HEK293 (cell line): ENCODE results near the gene MLPH.

ENCODE experiments used
- CTCF ChIA-PET: fragments of 350-600 bp; formaldehyde crosslinking; extraction: SDS; loops from one replicate; lab custom pipeline; 2021; ENCODE audit warnings: antibody characterized with exemption; lab: Yijun Ruan, JAX
- POLR2A ChIA-PET: fragments of 300-600 bp; formaldehyde crosslinking; extraction: SDS; loops from one replicate; lab custom pipeline; 2020; ENCODE audit warnings: antibody characterized with exemption, inconsistent platforms; lab: Yijun Ruan, JAX
- H3K27ac ChIP-seq: fragments of 200-500 bp; sonication (Bioruptor generic); 2 replicates; pipeline ENCODE4 v1.5.1; 2014; ENCODE audit warnings: low read depth, low read length, control low read depth, inconsistent platforms; ENCODE audit errors: extremely low read depth
- H3K36me3 ChIP-seq, 2 experiments: fragments of 200-500 bp in 1 of 2; sonication (Bioruptor generic) in 1 of 2; 1 replicate in 1 of 2; 2 replicates in 1 of 2; pipeline ENCODE4 v1.5.1; 2014 to 2017; ENCODE audit warnings: inconsistent platforms in 2 of 2, low read length in 2 of 2; ENCODE audit not compliant: control insufficient read depth in 2 of 2, insufficient read depth in 1 of 2
- H3K4me1 ChIP-seq: fragments of 200-500 bp; sonication (Bioruptor generic); 2 replicates; pipeline ENCODE4 v1.5.1; 2014; ENCODE audit warnings: mild to moderate bottlenecking, low read length, inconsistent platforms; ENCODE audit not compliant: control insufficient read depth, insufficient read depth
- H3K4me3 ChIP-seq: 2 replicates; pipeline ENCODE4 v1.5.1; 2011; ENCODE audit warnings: low read depth, mild to moderate bottlenecking, control low read depth, low read length, moderate library complexity
- H3K9me3 ChIP-seq: fragments of 200-500 bp; sonication (Bioruptor generic); 2 replicates; pipeline ENCODE4 v1.5.1; 2014; ENCODE audit warnings: low read depth, low read length, inconsistent platforms; ENCODE audit not compliant: control insufficient read depth, insufficient read depth
- BCL6B ChIP-seq: fragments of 450-650 bp; formaldehyde crosslinking; IDR thresholded peaks from 2 replicates; pipeline ENCODE4 v1.5.1; 2017; ENCODE audit warnings: missing biosample characterization, missing genetic modification characterization
- PATZ1 ChIP-seq: fragments of 450-650 bp; formaldehyde crosslinking; IDR thresholded peaks from 2 replicates; pipeline ENCODE4 v1.5.1; 2016; ENCODE audit warnings: missing biosample characterization, missing genetic modification characterization
- PRDM6 ChIP-seq: fragments of 450-650 bp; formaldehyde crosslinking; IDR thresholded peaks from 2 replicates; pipeline ENCODE4 v1.5.1; 2017; ENCODE audit warnings: missing biosample characterization, missing genetic modification characterization
- ZEB2 ChIP-seq: fragments of 450-650 bp; formaldehyde crosslinking; IDR thresholded peaks from 2 replicates; pipeline ENCODE4 v1.5.1; 2016; ENCODE audit warnings: missing biosample characterization, missing genetic modification characterization
- ZNF146 ChIP-seq: fragments of 450-650 bp; formaldehyde crosslinking; IDR thresholded peaks from 2 replicates; pipeline ENCODE4 v1.5.1; 2016; ENCODE audit warnings: missing biosample characterization, missing genetic modification characterization
- ZNF16 ChIP-seq: fragments of 450-650 bp; formaldehyde crosslinking; IDR thresholded peaks from 2 replicates; pipeline ENCODE4 v1.5.1; 2016; ENCODE audit warnings: low read depth, missing biosample characterization, missing genetic modification characterization
- ZNF202 ChIP-seq: fragments of 450-650 bp; formaldehyde crosslinking; IDR thresholded peaks from 2 replicates; pipeline ENCODE4 v1.5.1; 2016; ENCODE audit warnings: missing biosample characterization, missing genetic modification characterization, borderline replicate concordance
- ZNF221 ChIP-seq: fragments of 450-650 bp; formaldehyde crosslinking; IDR thresholded peaks from 2 replicates; pipeline ENCODE4 v1.5.1; 2017; ENCODE audit warnings: missing biosample characterization, missing genetic modification characterization, borderline replicate concordance
- ZNF362 ChIP-seq: fragments of 450-650 bp; formaldehyde crosslinking; IDR thresholded peaks from 2 replicates; pipeline ENCODE4 v1.5.1; 2016; ENCODE audit warnings: missing biosample characterization, missing genetic modification characterization
- ZNF391 ChIP-seq: fragments of 450-650 bp; formaldehyde crosslinking; IDR thresholded peaks from 2 replicates; pipeline ENCODE4 v1.5.1; 2016; ENCODE audit warnings: low read depth, missing biosample characterization, missing genetic modification characterization, borderline replicate concordance
- ZNF501 ChIP-seq: fragments of 450-650 bp; formaldehyde crosslinking; IDR thresholded peaks from 2 replicates; pipeline ENCODE4 v1.5.1; 2016; ENCODE audit warnings: missing biosample characterization, missing genetic modification characterization
- ZNF513 ChIP-seq: fragments of 450-650 bp; IDR thresholded peaks from 2 replicates; pipeline ENCODE4 v1.5.1; 2018; ENCODE audit warnings: missing biosample characterization, missing genetic modification characterization
- ZNF544 ChIP-seq: fragments of 450-650 bp; formaldehyde crosslinking; IDR thresholded peaks from 2 replicates; pipeline ENCODE4 v1.5.0; 2017; ENCODE audit warnings: missing biosample characterization, missing genetic modification characterization
- ZNF580 ChIP-seq: fragments of 450-650 bp; formaldehyde crosslinking; IDR thresholded peaks from 2 replicates; pipeline ENCODE4 v1.5.1; 2016; ENCODE audit warnings: missing biosample characterization, missing genetic modification characterization
- ZNF621 ChIP-seq: fragments of 450-650 bp; formaldehyde crosslinking; IDR thresholded peaks from 2 replicates; pipeline ENCODE4 v1.5.1; 2017; ENCODE audit warnings: missing biosample characterization, missing genetic modification characterization
- ZNF629 ChIP-seq: fragments of 450-650 bp; formaldehyde crosslinking; IDR thresholded peaks from 2 replicates; pipeline ENCODE4 v1.5.1; 2017; ENCODE audit warnings: missing biosample characterization, missing genetic modification characterization
- ZNF664 ChIP-seq: fragments of 450-650 bp; formaldehyde crosslinking; IDR thresholded peaks from 2 replicates; pipeline ENCODE4 v1.5.1; 2016; ENCODE audit warnings: missing biosample characterization, missing genetic modification characterization
- ZNF777 ChIP-seq: fragments of 450-650 bp; formaldehyde crosslinking; IDR thresholded peaks from 2 replicates; pipeline ENCODE4 v1.5.1; 2017; ENCODE audit warnings: missing biosample characterization, missing genetic modification characterization, borderline replicate concordance
- ZNF837 ChIP-seq: fragments of 450-650 bp; formaldehyde crosslinking; IDR thresholded peaks from 2 replicates; pipeline ENCODE4 v1.5.1; 2016; ENCODE audit warnings: missing biosample characterization, missing genetic modification characterization
- TF ChIP-seq, protein P1 (sequence below): fragments of 450-650 bp; formaldehyde crosslinking; IDR thresholded peaks from 2 replicates; pipeline ENCODE4 v1.5.1; 2016; ENCODE audit warnings: missing biosample characterization, missing genetic modification characterization
- TF ChIP-seq, protein P2 (sequence below): fragments of 450-650 bp; formaldehyde crosslinking; IDR thresholded peaks from 2 replicates; pipeline ENCODE4 v1.5.1; 2016; ENCODE audit warnings: missing biosample characterization, missing genetic modification characterization

Gene MLPH

GRCh38 chr2:237524631-237525030 is 37.6 kb downstream of the MLPH start (continued):
- TF ChIP-seq ZNF777 (tag by site-specific recombination), result no peak
- TF ChIP-seq PRDM6 (tag by site-specific recombination), result no peak
- no peak for TF ChIP-seq ZNF664
- no peak for TF ChIP-seq ZEB2 (tag by site-specific recombination)
- TF ChIP-seq ZNF837, result no peak
- TF ChIP-seq ZNF221 (tag by site-specific recombination), result no peak
- no peak for TF ChIP-seq BCL6B (tag by site-specific recombination)
- no peak for TF ChIP-seq ZNF362
- TF ChIP-seq ZNF580 (tag by site-specific recombination), result no peak

- no peak overlapping the region for H3K27ac ChIP-seq
- POLR2A ChIA-PET, result no interaction called here
Observed at GRCh38 chr2:237525559-237526157, 38.6 kb downstream of the MLPH start.

DNA sequence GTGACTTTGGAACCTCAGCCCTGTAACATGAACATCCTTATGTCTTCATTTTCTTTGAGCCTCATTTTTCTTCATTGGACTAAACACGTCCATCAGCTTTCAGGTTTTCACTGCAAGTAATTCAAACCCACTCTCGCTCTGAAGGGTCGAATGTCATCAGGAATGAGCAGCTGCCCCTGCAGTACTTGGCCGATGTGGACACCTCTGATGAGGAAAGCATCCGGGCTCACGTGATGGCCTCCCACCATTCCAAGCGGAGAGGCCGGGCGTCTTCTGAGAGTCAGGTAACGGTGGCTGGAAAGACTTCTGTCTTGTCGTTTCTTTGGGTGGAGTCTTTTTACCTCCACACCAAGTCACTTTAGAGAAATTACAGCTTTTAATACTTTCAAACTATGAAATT is 40.2 kb downstream of the MLPH start:
- H3K4me1 ChIP-seq, result no peaks in the 10 kb centered on the region
- H3K4me3 ChIP-seq, result no peak overlapping the region
- ChIA-PET CTCF (no interaction called here), POLR2A (no interaction called here)
- no peaks in the 10 kb centered on the region for H3K9me3 ChIP-seq
- H3K36me3 ChIP-seq, result no peaks in the 10 kb centered on the region
- H3K27ac ChIP-seq, result no peak overlapping the region
- TF ChIP-seq ZEB2 (tag by site-specific recombination) (no peak), ZNF146 (no peak), ZNF621 (tag by site-specific recombination) (no peak), ZNF202 (tag by site-specific recombination) (no peak), ZNF391 (tag by site-specific recombination) (no peak), ZNF544 (tag by site-specific recombination) (no peak), ZNF513 (tag by site-specific recombination) (no peak), ZNF16 (no peak), PATZ1 (tag by site-specific recombination) (no peak), ZNF629 (tag by site-specific recombination) (no peak)
- TF ChIP-seq, protein P1, sequence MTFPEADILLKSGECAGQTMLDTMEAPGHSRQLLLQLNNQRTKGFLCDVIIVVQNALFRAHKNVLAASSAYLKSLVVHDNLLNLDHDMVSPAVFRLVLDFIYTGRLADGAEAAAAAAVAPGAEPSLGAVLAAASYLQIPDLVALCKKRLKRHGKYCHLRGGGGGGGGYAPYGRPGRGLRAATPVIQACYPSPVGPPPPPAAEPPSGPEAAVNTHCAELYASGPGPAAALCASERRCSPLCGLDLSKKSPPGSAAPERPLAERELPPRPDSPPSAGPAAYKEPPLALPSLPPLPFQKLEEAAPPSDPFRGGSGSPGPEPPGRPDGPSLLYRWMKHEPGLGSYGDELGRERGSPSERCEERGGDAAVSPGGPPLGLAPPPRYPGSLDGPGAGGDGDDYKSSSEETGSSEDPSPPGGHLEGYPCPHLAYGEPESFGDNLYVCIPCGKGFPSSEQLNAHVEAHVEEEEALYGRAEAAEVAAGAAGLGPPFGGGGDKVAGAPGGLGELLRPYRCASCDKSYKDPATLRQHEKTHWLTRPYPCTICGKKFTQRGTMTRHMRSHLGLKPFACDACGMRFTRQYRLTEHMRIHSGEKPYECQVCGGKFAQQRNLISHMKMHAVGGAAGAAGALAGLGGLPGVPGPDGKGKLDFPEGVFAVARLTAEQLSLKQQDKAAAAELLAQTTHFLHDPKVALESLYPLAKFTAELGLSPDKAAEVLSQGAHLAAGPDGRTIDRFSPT (tag by site-specific recombination), result no peak
- TF ChIP-seq, protein P2, sequence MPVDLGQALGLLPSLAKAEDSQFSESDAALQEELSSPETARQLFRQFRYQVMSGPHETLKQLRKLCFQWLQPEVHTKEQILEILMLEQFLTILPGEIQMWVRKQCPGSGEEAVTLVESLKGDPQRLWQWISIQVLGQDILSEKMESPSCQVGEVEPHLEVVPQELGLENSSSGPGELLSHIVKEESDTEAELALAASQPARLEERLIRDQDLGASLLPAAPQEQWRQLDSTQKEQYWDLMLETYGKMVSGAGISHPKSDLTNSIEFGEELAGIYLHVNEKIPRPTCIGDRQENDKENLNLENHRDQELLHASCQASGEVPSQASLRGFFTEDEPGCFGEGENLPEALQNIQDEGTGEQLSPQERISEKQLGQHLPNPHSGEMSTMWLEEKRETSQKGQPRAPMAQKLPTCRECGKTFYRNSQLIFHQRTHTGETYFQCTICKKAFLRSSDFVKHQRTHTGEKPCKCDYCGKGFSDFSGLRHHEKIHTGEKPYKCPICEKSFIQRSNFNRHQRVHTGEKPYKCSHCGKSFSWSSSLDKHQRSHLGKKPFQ (tag by site-specific recombination), result no peak

More at GRCh38 chr2:237525559-237526157, 38.6 kb downstream of the MLPH start:
- CTCF ChIA-PET, result interaction anchor here (0.7 to 1.1 kb wide), 2 partner anchors 13 to 46 kb away, joined by 3 read pairs; no protein-coding TSS in a partner anchor
- Histone ChIP-seq H3K36me3 (no peaks in the 10 kb centered on the region), H3K4me1 (no peaks in the 10 kb centered on the region), H3K9me3 (no peaks in the 10 kb centered on the region), H3K4me3 (no peak overlapping the region)
- no peak for TF ChIP-seq ZNF664
- no peak for TF ChIP-seq ZNF501 (tag by site-specific recombination)
